ENCODE data around the gene MS4A15.

GRCh38 chr11:60809249-60809648 lies 52.6 kb downstream of the MS4A15 start:
- no peak for TF ChIP-seq FOXK2 (IDR thresholded peaks at IDR 0.05)
- TF ChIP-seq CTBP1 (IDR thresholded peaks at IDR 0.05; ENCODE audit: borderline replicate concordance) = no peak
- no peak for TF ChIP-seq BHLHE40 (IDR thresholded peaks at IDR 0.05; ENCODE audit: borderline replicate concordance)

All from HEK293T (cell line).